ENCODE data around the gene WDR53.
"Not testable (repeated sequence)": the region's sequence is repeated elsewhere in the genome, so short reads cannot be mapped to it uniquely, and the experiment has no call there.

The WDR53 gene

DNA sequence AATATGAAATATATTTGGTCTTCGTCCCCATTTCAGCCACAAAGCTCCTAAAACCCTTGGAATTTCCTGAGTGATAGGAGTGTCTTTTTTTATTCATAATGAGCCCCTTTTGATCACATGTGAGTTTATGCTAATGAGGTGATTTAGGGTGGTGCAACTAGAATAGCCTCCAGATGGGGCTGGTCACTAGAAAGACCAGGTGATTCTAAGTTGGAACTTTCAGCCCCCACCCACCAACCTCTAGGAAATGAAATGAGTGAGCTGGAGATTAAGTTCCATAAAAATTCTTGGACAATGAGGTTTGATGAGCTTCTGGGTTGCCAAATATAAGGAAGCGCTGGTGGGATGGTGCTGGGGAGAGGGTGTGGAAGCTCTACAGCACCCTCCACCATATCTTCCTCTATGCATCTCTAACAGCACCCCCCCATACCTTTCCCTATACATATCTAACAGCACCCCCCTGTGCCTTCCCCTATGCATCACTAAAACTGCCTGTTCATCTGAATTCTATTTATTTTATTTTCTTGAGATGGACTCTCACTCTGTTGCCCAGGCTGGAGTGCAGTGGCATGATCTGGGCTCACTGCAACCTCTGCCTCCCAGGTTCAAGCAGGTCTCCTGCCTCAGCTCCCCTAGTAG, 51.1 kb downstream of the WDR53 start:
- H3K4me3 ChIP-seq (ENCODE audit: low read length): no peak overlapping the region
- TF ChIP-seq ZNF274 (IDR thresholded peaks at IDR 0.05; ENCODE audit: low read depth, low read length): no peak

DNA sequence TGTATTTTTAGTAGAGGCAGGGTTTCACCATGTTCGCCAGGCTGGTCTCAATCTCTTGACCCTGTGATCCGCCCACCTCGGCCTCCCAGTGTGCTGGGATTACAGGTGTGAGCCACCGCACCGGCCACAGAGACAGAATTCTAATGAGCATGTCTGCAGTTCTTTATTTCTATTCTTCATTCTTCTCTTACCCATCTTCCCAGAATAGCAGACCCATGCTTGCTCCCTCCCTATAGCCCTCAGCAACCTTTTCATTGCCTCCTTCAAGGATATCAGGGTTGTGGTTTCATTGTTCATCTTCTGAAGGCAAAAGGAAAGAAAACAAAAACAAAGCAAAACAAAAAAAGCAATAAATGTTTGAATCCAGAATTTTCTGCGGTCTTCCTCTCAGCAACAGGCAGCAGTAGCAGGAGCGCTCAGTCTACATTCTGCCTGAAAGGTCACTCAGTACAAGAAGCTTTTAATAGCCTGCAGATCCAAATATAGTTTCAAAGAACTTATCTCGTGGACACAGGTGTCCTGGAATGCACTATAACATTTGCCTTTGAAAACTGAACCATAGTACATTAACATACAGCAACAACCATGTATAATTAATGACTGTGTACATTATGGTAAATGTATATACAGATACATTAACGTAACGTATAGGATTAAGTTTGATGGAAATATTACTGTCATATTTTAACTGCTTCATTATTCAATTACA, 53.3 kb downstream of the WDR53 start, which contains the start of gene SMCO1:
SMCO1 (minus strand) TSS at position 434 of the 709 bp plus-strand sequence; CDS start at position 297, 137 bp downstream.
- H3K4me3 ChIP-seq (ENCODE audit: low read length): no peak within 1 kb of the TSS
- no peak for TF ChIP-seq ZNF274 (IDR thresholded peaks at IDR 0.05; ENCODE audit: low read depth, low read length)

DNA sequence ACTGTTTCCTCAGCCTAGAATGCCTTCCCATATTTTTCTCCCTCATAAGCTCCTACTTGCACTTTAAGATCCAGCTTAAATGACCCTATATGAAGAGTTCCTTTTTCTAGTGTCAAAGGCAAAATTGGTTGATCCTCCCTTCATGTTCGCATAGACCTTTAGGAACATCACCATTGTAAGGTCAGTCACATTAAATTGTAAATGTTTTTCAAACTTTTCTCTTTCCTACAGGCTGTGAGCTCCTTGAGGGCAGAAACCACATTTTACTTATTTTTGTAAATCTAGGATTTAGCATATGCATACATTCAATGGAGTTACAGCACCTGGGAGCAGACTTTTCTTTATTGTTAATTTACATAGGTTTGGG, 54.0 kb downstream of the WDR53 start:
- TF ChIP-seq ZNF274 (IDR thresholded peaks at IDR 0.05; ENCODE audit: low read depth, low read length): no peak
- no peak overlapping the region for H3K4me3 ChIP-seq (ENCODE audit: low read length)

DNA sequence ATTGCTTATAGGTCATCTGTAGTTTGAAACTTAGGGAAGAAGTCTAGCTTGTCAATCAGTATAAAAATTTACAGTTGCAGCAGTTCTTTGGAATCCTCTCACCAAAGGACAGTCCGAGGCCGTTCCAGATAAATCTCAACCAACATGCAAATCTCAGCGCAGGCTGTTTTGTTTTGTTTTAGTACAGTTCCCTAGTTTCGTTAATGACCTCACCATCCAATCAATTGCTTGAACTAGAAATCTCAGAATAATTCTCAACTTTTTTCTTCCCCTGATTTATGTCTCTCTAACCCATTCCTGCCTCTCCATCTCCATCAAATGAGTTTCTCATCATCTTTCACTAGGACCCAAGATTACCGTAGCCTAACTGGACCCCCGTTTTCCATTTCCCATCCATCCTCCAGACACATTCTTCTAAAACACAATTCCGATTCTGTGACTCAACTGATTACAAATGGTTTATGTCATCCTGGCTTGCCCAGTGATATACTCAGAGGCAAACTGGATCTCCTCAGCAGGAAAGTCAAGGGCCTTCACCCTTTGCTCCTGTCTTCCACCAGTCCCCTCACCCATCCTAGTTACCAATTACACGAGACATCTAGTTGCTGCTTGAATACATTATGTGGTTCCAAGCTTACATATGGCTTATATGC, 54.5 kb downstream of the WDR53 start:
- H3K4me3 ChIP-seq (ENCODE audit: low read length): no peak overlapping the region
- no peak for TF ChIP-seq ZNF274 (IDR thresholded peaks at IDR 0.05; ENCODE audit: low read depth, low read length)

DNA sequence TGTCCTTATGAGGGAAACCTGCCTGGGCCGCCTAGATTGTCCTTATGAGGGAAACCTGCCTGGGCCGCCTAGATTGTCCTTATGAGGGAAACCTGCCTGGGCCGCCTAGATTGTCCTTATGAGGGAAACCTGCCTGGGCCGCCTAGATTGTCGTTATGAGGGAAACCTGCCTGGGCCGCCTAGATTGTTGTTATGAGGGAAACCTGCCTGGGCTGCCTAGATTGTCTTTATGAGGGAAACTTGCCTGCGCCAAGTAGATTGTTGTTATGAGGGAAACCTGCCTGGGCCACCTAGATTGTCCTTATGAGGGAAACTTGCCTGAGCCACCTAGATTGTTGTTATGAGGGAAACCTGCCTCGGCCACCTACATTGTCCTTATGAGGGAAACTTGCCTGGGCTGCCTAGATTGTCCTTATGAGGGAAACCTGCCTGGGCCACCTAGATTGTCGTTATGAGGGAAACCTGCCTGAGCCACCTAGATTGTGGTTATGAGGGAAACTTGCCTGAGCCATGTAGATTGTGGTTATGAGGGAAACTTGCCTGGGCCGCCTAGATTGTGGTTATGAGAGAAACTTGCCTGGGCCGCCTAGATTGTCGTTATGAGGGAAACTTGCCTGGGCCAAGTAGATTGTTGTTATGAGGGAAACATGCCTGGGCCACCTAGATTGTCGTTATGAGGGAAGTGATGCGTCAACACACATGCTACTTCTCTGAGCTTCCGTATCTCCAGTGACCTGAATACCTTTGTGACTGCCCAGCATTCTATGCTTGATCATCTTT, 56.5 kb downstream of the WDR53 start:
- not testable (repeated sequence) for H3K4me3 ChIP-seq (ENCODE audit: low read length)

DNA sequence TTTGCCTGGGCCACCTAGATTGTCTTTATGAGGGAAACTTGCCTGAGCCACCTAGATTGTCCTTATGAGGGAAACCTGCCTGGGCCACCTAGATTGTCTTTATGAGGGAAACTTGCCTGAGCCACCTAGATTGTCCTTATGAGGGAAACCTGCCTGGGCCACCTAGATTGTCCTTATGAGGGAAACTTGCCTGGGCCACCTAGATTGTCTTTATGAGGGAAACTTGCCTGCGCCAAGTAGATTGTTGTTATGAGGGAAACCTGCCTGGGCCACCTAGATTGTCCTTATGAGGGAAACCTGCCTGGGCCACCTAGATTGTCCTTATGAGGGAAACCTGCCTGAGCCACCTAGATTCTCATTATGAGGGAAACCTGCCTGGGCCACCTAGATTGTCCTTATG, 57.2 kb downstream of the WDR53 start:
- not testable (repeated sequence) for H3K4me3 ChIP-seq (ENCODE audit: low read length)

DNA sequence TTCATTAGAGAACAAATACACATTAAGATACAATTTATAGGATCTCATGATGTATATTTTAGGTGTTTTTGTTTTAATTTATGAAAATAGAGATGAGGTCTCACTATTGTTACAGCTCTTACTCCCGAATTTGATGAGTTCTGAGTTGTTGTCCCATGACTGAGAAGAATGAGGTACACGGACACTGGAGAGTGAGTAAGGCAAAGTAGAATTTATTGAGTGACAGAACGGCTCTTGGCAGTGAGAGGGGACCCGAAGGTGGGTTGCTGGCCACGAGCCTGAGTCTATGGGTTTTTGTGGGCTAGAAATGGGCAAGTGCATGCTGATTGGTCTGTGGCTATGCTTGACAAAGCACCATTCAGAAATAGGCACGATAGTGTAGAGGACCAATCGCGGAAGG, 61.7 kb downstream of the WDR53 start:
- no peak overlapping the region for H3K4me3 ChIP-seq (ENCODE audit: low read length)
- TF ChIP-seq ZNF274 (IDR thresholded peaks at IDR 0.05; ENCODE audit: low read depth, low read length): no peak

DNA sequence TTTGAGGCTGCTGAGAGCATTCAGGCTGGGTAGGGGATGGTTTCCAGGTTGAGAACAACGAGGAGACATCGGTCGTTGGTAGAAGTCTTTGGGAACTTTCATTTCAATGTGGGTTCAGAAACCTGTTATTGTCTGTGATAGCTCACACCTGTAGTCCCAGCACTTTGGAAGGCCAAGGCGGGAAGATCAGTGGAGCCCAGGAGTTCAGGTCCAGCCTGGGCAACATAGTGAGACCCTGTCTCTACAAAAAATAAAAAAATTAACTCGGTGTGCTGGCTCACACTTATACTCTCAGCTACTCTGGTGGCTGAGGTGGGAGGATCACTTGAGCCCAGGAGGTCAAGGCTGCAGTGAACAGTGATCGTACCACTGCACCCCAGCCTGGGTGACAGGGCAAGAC, 63.8 kb downstream of the WDR53 start:
- no peak for TF ChIP-seq ZNF274 (IDR thresholded peaks at IDR 0.05; ENCODE audit: low read depth, low read length)
- H3K4me3 ChIP-seq (ENCODE audit: low read length): no peak overlapping the region

Data from GM08714 (cell line).